Ishikawa (cell line): ENCODE results near the gene TXLNB.

ENCODE experiments used
- CEBPB ChIP-seq: IDR thresholded peaks from 2 replicates; pipeline ENCODE4 v1.6.1; 2012
- CREB1 ChIP-seq: IDR thresholded peaks from 2 replicates; pipeline ENCODE4 v1.6.1; 2012; ENCODE audit warnings: low read depth
- EGR1 ChIP-seq: IDR thresholded peaks from 2 replicates; pipeline ENCODE4 v1.6.1; 2012
- EP300 ChIP-seq: IDR thresholded peaks from 2 replicates; pipeline ENCODE4 v1.6.1; 2012; ENCODE audit warnings: borderline replicate concordance
- FOXM1 ChIP-seq: IDR thresholded peaks from 2 replicates; pipeline ENCODE4 v1.6.1; 2012; ENCODE audit warnings: low read depth, borderline replicate concordance
- TAF1 ChIP-seq: IDR thresholded peaks from 2 replicates; pipeline ENCODE4 v1.6.1; 2012; ENCODE audit warnings: low read depth, mild to moderate bottlenecking
- TCF12 ChIP-seq: IDR thresholded peaks from 2 replicates; pipeline ENCODE4 v1.6.1; 2012; ENCODE audit warnings: low read depth
- TEAD4 ChIP-seq: IDR thresholded peaks from 2 replicates; pipeline ENCODE4 v1.6.1; 2012
- YY1 ChIP-seq: IDR thresholded peaks from 2 replicates; pipeline ENCODE4 v1.6.1; 2012; ENCODE audit warnings: low read depth
- TF ChIP-seq, protein P1 (sequence below): IDR thresholded peaks from 2 replicates; pipeline ENCODE4 v1.6.1; 2012
- TF ChIP-seq, protein P2 (sequence below): IDR thresholded peaks from 2 replicates; pipeline ENCODE4 v1.6.1; 2012; ENCODE audit warnings: low read depth, mild to moderate bottlenecking

GRCh38 chr6:139239064-139239463 lies 52.7 kb downstream of the TXLNB start:
- TF ChIP-seq, protein P1, sequence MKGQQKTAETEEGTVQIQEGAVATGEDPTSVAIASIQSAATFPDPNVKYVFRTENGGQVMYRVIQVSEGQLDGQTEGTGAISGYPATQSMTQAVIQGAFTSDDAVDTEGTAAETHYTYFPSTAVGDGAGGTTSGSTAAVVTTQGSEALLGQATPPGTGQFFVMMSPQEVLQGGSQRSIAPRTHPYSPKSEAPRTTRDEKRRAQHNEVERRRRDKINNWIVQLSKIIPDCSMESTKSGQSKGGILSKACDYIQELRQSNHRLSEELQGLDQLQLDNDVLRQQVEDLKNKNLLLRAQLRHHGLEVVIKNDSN, result no peak
- TF ChIP-seq EP300, result no peak
- no peak for TF ChIP-seq TAF1
- no peak for TF ChIP-seq TCF12
- TF ChIP-seq FOXM1, result no peak
- no peak for TF ChIP-seq YY1
- no peak for TF ChIP-seq EGR1
- TF ChIP-seq TEAD4, result no peak
- TF ChIP-seq CREB1, result no peak
- TF ChIP-seq CEBPB, result no peak
- TF ChIP-seq, protein P2, sequence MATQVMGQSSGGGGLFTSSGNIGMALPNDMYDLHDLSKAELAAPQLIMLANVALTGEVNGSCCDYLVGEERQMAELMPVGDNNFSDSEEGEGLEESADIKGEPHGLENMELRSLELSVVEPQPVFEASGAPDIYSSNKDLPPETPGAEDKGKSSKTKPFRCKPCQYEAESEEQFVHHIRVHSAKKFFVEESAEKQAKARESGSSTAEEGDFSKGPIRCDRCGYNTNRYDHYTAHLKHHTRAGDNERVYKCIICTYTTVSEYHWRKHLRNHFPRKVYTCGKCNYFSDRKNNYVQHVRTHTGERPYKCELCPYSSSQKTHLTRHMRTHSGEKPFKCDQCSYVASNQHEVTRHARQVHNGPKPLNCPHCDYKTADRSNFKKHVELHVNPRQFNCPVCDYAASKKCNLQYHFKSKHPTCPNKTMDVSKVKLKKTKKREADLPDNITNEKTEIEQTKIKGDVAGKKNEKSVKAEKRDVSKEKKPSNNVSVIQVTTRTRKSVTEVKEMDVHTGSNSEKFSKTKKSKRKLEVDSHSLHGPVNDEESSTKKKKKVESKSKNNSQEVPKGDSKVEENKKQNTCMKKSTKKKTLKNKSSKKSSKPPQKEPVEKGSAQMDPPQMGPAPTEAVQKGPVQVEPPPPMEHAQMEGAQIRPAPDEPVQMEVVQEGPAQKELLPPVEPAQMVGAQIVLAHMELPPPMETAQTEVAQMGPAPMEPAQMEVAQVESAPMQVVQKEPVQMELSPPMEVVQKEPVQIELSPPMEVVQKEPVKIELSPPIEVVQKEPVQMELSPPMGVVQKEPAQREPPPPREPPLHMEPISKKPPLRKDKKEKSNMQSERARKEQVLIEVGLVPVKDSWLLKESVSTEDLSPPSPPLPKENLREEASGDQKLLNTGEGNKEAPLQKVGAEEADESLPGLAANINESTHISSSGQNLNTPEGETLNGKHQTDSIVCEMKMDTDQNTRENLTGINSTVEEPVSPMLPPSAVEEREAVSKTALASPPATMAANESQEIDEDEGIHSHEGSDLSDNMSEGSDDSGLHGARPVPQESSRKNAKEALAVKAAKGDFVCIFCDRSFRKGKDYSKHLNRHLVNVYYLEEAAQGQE, result no peak
